ENCODE measurements around the gene GPR146.
"Not testable (repeated sequence)": the region's sequence is repeated elsewhere in the genome, so short reads cannot be mapped to it uniquely, and the experiment has no call there.

Gene GPR146

DNA sequence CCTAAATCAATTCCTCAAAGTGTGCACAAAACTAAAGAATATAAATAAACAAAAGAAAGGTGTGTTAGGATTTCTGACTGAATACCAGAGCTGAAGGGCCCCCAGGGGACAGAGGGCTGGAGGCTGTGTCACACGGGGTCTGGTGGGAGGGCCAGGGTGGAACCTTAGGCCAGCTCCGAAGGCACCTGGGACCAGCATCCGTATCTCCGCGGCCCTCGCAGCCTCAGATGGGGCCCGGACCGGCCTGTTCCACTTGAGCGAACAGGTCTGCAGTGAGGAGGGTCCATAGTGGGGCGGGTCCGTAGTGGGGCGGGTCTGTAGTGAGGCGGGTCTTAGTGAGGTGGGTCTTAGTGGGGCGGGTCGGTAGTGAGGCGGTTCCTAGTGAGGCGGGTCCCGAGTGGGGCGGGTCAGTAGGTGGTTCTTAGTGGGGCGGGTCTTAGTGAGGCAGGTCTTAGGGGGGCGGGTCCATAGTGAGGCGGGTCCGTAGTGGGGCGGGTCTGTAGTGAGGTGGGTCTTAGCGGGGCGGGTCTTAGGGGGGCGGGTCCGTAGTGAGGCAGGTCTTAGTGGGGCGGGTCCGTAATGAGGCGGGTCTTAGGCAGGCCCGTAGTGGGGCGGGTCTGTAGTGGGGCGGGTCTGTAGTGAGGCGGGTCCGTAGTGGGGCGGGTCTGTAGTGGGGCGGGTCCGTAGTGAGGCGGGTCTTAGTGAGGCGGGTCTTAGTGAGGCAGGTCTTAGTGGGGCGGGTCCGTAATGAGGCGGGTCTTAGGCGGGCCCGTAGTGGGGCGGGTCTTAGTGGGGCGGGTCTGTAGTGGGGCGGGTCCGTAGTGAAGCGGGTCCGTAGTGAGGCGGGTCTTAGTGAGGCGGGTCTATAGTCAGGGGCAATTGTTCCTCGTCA is 15.1 kb downstream of the GPR146 start:
- FAIRE-seq = no peak

DNA sequence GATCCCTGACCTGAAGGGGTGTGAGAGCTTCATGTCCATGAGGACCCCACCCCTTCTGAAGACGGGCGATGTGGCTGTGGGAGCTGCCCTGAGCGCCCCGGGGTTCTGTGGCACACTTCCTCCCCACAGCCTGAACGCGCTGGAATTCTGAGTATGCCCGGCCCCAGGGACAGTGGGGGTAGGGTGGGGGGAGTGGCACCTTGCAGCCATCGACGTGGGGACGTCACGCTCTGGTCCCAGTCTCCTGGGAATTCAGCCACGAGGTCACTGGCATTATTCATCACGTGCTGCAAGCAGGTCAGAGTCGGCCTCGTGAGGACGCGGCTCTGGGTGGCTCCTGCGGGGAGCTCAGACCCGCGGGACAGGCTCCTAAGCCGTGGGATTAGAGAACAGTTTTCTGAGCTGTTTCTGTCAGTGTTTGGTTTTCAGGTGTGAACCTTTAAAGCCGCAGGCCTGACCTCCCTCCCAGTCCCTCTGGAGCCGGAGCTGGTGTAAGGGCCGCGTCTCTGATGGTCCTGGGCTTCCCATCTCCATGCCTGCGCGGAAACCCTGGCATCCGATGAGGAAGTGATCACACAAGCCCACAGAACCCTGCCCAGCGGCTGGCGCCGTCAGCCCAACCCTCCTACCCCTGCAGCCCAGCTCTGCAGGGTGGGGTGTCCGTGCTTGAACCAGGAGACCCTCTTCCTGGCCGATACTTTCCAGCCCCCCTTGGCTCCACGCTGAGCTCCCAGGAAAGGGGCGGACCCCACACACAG is 16.1 kb downstream of the GPR146 start:
- no peak for FAIRE-seq

DNA sequence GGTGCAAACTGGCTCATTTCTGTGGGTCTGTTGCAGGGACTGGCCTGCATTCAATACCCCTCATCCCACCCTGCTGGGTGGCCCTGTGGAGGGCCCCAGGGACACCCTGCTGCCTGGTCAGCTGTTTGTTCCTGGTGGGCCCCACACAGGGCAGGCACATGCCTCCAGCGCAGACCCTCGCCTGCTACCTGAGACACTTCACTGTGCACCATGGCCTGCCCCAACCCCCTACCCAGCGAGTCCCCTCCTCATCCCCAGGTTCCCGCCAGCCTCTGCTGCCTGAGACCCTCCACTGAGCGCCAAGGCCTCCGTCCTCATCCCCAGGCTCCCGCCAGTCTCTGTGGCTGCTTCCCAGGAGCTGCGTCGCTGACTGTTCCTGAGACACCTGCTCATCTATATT is 16.8 kb downstream of the GPR146 start:
- FAIRE-seq = no peak

DNA sequence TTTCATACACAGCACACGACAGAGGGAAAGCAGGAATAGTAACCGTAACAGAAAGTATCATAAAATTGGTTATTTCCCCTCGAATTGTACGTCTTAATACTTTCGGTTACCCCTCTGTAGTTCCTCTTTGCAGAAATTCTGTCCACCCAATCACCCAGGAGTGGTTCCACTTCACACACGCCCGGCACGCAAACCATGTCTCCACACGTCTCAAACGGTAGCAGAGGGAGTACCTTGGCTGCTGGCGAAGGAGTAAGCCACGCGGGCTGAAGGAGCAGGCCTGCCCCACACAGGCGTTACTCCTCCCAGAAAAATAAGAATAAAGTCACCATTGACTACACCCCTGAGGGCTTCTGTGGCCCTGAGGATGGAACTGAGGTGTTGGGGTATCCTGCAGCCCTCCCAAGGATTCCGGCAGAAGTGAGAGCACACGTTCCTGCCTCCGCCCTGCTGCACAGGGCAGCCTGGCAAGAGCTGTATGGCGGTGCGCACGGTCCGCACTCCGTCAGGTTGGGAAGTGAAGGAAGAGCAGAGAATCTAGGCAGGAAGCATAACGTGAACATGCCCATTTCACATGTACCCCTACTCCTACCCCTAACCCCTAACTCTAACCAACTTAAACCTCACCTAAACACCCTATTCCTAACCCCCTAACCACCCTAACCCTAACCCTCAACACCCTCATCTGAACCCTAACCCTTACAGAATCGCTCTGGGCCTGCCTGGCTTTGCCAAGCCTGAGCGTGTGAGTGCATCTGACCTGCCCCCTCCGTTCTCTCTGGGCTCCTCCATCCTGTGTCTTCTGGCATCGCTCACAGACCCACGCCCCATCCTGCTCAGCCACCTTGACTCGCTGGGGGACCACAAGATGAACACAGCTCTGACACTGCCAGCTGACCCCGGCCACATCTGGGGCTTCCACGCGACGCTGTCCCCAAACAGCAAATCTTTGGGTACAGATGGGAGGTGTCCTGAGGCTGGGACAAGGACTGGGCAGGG is 18.2 kb downstream of the GPR146 start:
- no peak for FAIRE-seq

DNA sequence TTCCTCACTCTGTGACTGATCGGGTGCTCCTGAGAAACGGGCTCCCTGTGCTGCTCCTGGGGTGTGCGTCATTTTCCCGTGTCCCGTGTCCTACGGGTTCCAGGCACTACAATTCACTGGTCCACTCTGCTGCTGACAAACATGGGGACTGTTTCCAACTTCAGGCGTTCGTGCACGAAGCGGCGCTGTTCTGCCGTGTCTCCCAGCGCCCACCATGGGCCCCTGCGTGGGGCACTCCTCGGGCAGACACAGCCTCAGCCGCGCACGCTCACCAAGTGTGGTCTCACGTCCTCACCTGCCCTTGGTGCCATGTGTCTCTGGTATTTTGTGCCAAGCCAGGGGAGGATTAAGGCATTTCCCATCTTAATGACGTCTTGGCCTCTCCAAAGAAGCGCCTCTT is 19.0 kb downstream of the GPR146 start:
- FAIRE-seq = no peak

DNA sequence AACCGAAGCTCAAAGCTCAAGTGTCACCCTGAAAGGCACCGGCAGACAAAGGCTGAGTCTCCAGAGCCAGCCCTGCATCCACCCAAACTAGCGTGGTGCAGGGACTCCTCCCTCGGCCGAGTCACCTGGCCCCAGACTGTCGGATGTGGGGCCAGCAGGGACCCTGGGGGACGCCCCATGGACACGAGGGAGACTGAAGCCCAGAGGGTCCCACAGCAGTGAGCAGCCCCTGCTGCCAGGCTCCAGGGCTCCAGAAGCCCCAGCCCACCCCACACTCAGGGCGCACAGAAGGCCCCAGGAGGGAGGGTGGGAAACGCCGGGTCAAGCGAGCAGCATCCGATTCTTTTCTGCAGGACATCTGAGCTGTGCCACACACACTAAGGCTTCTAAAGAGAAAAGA is 20.2 kb downstream of the GPR146 start:
- no peak for FAIRE-seq

DNA sequence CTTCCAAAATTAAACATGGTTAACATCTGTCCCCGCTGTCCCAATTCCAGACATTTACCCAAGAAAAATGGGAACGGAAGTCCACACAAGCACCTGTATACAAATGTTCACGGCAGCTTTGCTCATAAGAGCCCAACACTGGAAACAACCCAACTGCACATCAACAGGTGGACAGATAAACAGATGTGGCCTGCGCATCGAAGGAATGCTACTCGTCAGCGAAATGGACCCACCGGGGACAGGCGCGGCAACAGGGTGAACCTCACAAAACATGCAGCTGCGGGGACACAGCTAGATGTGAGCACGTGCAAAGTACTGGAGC is 20.9 kb downstream of the GPR146 start:
- no peak for FAIRE-seq

DNA sequence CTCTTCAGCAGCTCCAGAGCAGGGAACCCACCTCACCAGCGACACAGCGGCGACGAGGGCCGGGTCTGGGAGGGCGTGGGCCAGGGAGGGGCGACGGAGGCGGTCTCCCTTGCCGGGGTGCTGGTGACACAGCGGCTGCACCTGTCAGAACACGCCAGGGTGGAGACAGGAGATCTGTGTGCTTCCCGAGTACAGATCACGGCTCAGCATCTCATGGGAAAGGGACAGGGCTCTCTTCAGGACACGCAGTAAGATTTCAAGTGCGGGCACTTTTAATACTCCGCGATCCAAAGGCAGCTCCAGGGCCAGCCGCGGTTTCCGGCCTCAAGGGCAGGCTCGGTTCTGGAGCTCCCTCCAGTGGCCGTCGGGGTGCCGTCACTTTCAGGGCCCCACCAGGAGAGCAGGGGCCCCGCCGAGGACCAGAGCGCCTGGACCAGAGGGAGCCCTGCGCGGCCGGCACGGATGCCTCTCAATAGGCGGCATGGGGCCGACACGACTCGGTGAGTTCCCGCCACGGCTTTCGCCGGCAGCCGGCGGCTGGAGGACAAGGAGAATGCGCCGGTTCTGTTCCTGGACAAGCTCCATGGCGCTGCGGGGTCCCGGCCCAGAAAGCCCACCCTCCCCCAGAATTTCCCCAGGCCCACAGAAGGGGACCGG is 21.4 kb downstream of the GPR146 start:
- peak; percentile 11 for FAIRE-seq

DNA sequence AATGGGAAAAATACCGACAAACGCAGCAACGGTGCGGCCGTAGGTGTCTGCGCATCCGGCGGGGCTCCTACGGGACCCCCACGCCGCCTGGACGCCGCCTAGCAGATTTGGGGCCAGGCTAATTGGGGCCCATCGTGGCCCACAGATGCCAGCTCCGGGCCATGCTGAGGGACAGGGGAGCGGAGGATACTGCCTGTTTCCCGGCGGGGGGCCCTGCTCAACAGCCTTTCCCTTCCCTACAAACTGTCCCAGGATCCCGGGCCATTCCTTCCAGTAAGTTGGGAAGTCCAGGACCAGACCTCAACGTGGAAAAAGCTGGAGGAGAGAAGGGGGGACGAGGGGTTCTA is 21.9 kb downstream of the GPR146 start:
- no peak for FAIRE-seq

DNA sequence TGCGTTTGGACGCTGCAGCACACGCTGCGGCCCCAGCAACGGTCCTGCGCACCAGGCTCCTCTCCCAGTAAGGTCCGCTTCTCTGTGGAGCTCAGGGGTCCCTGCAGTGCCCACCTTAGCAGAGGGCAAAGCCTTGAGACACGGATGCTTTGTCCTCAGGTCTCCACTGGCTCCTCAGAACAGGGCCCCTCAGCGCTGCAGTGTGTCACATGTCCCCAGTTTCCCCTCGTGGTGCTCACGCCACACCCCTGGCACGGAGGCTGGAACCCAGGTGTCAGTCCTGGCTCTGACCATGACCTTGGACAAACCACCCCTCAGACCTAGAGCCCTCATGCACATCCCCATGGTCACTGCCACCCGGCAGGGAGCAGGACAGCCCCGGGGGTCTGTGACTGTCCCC is 23.7 kb downstream of the GPR146 start:
- no peak for FAIRE-seq

DNA sequence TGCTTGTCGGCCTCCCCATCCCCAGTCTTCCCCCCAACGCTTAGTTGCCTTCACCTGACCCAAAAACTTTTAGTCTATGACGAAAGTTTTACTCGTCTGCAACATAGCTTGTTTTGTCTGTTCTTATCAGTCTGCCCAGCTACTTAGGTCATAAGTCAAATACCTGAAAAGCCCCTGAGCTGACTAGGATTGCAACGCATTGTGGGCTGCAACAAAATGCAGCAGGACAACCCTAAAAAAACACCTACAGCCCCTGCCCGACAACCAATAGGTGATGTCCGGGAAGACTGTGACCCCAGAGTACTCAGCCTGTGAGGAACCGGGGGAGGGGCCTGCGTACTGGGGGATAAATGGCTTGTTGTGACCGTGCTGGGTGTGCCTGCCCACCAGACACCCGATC is 24.3 kb downstream of the GPR146 start:
- no peak for FAIRE-seq

DNA sequence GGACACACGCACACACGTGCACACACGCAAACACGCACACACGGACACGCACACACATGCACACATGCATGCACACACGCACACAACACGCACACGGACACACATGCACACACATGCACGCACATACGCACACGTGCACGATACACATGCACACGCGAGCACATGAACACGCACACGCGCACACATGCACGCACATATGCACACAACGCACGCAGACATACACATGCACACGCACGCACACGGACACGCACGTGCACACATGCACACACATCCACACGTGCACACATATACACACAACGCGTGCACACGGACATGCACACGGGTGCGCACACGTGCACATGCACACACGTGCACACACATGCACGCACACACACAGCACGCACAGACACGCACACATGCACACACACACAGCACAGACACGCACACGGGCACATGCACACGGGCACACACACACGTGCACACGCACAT is 26.2 kb downstream of the GPR146 start:
- FAIRE-seq = no peak

DNA sequence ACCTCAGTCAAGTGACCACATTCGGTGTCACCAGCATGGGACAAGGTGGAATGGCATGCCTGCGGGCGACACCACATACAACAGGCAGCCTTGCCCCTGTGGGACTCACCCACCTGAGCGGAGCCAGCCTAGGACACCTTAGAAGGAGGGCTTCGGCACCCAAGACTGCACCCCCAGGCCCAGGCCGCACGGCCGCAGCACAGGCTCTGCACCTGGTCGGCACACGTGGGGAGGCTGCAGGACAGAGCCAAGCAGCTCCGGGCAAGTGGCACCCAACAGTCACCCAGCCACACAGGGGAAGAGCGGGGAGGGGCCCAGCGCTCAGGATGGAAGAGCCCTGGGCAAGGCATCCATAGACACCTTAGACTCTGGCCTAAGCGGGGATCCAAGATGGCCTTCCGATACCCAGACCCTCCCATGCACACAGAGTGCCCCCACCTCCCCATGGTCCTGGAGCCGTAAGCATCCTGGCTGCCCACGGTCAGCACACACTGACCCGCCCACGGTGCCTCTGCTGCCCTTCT is 27.4 kb downstream of the GPR146 start:
- no peak for FAIRE-seq

DNA sequence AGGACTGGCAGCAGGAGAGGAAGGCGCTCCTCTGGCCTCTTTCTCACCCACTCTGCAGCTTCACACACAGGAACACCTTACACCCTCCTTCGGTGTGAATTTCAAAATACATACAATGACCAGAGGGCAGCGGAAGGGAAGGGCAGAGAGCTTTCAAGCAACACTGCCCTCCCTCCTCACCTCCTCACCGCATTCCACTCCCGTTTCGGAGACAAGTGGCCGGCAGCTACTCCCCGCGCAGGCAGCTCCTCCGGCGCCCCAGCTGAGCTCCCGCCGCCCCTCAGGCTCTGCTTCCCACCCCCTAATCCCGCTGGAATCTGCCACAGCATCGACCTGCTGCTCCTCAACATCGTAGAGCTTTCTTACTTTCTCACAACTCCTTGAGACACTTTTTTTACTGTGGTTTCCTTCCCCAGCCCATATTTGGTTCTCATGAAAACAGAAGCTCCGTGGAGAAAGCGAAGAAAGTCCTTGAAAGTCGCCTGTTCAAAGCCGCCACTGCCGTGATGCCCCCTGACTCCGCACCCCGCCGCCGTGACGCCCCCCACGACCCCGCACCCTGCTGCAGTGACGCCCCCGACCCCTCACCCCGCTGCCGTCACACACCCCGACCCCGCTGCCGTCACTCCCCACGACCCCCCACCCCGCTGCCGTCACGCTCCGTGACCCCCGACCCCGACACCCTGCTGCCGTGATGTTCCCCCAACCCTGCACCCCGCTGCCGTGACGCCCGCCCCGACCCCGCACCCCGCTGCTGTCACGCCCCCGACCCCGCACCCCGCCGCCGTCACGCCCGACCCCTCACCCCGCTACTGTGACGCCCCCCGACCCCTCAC is 29.0 kb downstream of the GPR146 start:
- FAIRE-seq = no peak

DNA sequence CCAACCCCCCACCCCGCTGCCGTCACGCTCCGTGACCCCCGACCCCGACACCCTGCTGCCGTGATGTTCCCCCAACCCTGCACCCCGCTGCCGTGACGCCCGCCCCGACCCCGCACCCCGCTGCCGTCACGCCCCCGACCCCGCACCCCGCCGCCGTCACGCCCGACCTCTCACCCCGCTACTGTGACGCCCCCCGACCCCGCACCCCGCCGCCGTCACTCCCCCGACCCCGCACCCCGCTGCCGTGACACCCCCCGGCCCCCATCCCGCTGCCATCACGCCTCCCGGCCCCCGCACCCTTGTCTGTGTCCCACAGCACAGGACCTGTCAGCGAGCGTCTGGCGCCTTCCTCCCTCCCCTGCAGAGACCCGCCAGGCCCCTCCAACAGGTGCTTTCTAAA is 29.7 kb downstream of the GPR146 start:
- not testable (repeated sequence) for FAIRE-seq

DNA sequence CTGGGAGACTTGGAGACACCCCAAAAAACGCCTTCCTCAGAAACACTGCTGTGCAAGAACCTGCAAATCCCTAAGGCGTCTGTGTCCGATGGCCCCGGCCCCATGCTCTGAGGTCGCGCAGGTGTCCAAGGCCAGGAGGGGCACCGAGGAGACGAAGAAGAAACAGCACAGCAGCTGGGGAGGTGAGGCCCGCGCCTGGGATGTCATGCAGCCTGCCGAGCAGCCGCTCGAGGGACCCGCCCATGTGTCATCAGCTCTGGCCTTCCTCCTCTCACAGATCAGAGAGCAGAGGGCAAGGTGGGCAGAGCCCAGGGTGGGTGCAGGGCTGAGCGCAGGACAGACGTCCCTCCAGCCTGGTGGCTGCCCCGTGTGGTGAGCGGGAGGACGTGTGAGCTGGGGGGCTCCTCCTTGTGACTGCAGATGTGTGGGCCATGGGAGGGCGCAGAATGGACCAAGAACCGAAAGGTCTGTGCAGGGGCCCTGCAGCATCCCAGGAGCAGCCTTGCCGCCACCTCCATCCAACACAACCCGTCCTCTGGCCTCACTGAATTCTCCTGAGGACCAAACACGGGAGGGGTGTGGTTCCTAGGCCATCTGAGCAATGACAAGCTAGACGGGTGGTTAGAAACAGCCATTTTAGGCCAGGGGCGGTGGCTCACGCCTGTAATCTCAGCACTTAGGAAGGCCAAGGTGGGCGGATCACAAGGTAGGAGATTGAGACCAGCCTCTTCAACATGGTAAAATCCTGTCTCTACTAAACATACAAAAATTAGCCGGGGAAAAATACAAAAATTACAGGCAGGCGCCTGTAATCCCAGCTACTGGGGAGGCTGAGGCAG is 30.5 kb downstream of the GPR146 start:
- no peak for FAIRE-seq

DNA sequence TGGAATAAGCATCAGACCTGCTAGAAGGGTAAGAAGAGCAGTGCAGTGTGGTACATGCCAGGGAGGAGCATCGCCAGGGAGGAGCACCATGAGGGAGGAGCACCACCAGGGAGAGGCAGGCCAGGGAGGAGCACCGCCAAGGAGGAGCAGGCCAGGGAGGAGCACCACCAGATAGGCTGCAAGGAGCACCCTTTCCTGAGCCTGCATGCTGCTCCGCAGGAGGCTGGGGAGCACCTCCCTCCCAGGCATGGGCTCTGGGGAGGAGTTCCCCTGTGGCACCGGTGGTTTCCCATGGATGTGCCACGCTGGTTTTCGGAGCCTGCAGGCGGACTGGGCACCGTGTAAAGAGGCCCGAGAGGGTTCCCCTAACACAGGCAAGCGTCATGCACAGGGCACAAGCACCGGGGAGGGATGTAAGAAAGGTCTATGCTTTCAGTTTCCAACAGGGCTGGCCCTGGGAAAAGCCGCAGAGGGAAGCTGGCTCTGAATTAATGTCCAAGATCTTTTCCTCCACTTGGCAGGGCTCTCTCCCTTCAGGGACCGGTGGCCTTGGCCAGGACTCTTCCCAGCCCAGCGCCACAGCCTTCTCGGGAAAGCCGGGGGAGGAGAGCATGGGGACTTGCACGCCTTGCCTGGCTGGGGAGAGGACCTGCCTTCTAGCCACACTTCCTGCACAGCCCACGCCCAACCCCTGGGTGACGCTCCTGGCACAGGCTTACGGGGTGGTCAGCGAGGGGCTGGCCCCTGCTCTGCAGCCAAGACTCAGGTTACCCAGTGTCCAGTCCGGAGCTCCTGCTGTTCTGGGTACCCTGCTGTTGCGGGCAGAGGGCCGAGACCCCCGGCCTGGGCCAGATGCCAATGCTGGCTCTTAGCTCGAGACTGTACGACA is 32.1 kb downstream of the GPR146 start:
- no peak for FAIRE-seq

DNA sequence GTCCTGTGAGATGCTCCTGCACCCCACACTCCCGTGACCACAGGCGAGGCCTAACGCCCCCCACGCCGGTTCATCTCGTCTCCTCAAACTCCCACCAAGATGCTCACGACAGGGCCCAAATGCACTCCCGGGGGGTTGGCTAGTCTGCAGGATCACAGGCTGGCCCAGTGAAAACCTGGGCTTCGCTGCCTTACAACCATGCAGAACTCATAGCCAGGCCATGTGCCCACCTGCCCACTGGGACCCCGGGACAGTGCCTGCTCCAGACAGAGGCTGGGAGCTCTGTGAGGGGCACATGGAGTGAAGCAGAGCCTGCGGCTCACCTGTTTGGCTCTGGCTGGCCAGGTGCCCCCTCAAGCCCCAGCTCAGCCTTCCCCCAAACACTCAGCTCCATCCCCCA is 34.2 kb downstream of the GPR146 start:
- FAIRE-seq = no peak

DNA sequence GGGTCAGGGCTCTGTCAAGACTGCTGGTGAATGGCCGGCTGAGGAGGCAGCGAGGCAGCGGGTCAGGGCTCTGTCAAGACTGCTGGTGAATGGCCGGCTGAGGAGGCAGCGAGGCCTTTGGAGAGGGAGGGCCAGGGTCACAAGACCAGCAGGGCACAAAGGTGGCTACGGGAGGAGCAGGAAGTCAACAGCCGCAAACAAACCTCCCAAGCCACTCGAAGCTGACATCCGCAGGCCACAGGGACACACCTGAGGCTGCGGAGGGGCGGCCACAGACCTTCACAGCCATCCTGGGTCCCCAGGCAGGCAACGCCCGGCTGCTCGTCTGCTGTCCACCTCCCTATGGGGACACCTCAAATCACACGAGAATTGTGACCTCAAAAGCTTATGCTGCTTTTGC is 34.6 kb downstream of the GPR146 start:
- no peak for FAIRE-seq
